CD4-positive, alpha-beta T cell treated with Interleukin-12 subunit alpha and Interleukin-12 subunit beta, for 1 hour (primary cell): ENCODE results near the gene KCTD12.

Experiments used
- DNase-seq: peaks from one replicate; pipeline ENCODE4 v3.0.0-alpha.2; 2020

Gene KCTD12

DNA sequence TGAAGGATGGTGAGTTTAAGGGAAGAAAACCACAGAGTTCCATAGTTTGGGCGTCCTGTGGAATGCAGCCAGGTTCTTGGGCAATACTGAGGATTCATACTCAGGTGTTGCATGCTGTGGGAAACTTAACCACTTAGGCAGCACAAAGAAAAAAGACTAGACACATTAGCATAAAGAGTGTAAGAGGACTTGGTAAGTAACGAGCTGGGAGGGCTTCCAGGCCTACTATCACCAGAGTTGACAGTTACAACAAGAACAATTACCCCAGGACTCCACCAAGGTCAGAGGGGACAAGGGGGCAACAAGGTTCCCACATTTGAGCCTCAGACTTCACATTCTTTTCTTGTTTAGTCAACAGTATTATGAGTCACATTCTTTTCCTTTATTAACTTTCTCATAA is 33.2 kb downstream of the KCTD12 start:
- DNase-seq = no peak

- no peak for DNase-seq
Observed at GRCh38 chr13:76851961-76852360, 34.2 kb downstream of the KCTD12 start.

DNA sequence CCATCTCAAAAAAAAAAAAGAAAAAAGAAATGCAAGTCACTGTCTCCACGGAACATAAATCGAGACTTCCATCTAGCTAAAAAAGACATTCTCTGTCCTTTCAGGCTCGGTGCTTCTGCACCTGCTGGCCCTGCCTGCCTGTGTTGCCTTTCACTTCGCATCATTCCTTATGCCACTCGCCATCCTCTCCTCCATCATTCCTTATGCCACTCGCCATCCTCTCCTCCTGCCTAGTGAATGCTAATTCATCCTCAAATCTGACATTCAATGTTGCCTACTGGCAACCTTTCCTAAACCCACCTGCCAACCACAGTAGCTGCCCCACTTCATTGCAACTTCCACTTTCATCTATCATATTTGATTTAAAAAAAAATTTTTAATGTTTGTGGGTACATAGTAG is 36.7 kb downstream of the KCTD12 start:
- no peak for DNase-seq

DNA sequence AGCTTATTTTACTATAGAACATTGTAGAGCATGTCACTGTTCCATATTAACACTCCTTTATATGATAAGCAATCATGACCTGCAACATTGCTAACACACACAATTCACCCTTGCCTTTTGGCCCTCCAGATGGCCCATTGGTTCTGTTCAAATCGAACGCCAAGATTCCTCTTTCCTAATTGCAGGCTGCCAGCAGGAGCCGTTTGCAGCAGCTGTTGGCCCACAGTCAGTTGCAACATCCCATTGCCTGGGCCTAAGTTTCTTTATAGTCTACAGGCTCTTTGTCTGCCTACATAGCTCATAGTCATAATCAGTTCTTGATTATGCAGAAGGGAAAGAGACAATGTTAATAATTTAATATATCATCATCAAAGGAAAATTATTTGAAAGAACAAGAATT is 37.6 kb downstream of the KCTD12 start:
- DNase-seq = no peak

GRCh38 chr13:76846363-76846762 is 39.8 kb downstream of the KCTD12 start:
- DNase-seq = no peak

DNA sequence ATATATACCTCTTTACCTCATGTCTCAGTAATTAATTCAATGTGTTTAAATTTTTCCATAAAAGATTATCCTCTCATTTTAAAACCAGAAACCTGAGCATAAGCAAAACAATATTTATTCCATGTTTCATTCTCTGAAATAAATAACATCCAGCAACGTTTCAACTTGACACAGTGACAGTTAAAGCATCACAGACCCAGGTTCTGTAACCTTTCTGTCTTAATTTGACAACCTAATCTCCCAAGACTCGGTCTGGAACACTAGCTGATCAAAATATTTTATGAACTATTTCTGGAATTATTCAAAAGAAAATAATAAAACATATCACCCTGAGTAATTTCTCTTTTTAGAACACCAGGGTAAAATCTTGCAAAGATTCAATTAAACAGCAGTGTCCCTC is 40.3 kb downstream of the KCTD12 start:
- no peak for DNase-seq

DNA sequence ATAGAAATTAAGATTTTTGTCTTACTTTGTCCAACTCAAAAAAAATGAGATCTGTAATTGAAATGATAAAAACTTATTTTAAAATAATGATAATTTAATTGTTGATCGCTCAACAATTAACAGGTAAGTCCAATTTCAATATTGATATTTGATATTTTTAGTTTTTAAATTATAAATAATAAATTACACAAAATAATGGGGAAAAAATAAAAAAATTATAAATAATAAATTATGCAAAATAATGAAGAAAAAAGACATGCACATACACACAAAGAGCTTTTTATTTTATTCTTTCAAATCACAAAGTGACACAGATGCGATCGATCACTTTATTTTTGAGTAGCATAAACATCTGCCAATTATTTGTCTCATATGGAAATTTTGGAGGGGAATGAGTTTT is 40.8 kb downstream of the KCTD12 start:
- DNase-seq = no peak

GRCh38 chr13:76837801-76838200 is 48.4 kb downstream of the KCTD12 start:
- no peak for DNase-seq

GRCh38 chr13:76836311-76836710 is 49.9 kb downstream of the KCTD12 start:
- no peak for DNase-seq

DNA sequence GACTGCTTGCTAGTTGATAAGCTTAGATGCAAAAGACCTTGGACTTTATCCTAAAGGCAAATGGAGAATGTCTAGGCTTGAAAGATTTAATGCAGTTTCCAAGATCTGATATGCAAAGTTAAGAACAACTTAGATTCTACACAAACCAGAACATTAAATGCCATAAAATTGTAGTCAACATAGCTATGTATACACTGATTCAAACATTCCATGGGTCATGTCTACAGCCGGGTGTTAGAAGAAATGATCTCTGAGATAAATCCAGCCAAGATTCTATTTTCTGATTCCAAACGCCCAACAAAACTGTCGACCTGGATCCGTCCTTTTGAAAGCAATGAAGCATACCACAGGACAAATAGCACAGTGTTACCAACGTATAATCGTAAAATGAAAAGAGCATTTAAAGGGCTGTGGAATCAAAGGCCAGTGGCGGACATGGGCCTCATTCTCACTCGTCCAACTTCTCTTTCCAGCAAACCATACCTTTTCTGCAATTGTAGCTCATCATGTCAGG is 52.7 kb downstream of the KCTD12 start:
- no peak for DNase-seq

GRCh38 chr13:76832258-76832988 is 53.8 kb downstream of the KCTD12 start:
- DNase-seq = no peak

GRCh38 chr13:76830805-76831204 is 55.4 kb downstream of the KCTD12 start:
- no peak for DNase-seq
